Gastrocnemius medialis (tissue), 4 donors: Measurements from ENCODE around the gene FBXO38. TPM values are rescaled to one million over a fixed set of nuclear protein-coding genes. Genes with fewer than 3 reads are reported as not detected.
A peak's percentile ranks its signal among the peaks of the same experiment; 100 is the strongest.

ENCODE experiments used
- ATAC-seq, 2 donors: fragments of 150-250 bp; one replicate each; pipeline ENCODE4 v1.9.1; 2016
- DNase-seq, 2 donors: peaks; one replicate each; pipeline ENCODE4 v3.0.0-alpha.2; 2019
- H3K27ac ChIP-seq, 4 donors: fragments of 200-600 bp; sonication (generic); 1 replicate in 1 of 4; 2 replicates in 3 of 4; pipeline ENCODE4 v1.5.1; 2016 to 2018; ENCODE audit warnings: mild to moderate bottlenecking in 2 of 4, moderate library complexity in 1 of 4
- H3K27me3 ChIP-seq, 3 donors: fragments of 200-600 bp; sonication (generic) in 2 of 3; 1 replicate in 1 of 3; 2 replicates in 2 of 3; pipeline versions ENCODE4 v1.5.1 to v1.6.0; 2016 to 2019; ENCODE audit warnings: mild to moderate bottlenecking in 1 of 3, moderate library complexity in 1 of 3
- H3K36me3 ChIP-seq, 2 donors: fragments of 200-600 bp; sonication (generic) in 1 of 2; one replicate each; pipeline ENCODE4 v1.5.1; 2017 to 2018
- H3K4me1 ChIP-seq, 2 donors: fragments of 200-600 bp; sonication (generic) in 1 of 2; one replicate each; pipeline ENCODE4 v1.5.1; 2016 to 2017; ENCODE audit warnings: mild to moderate bottlenecking in 2 of 2
- H3K4me3 ChIP-seq, 4 donors: fragments of 200-600 bp; sonication (generic) in 3 of 4; 1 replicate in 1 of 4; 2 replicates in 3 of 4; pipeline ENCODE4 v1.5.1; 2016 to 2019; ENCODE audit warnings: mild to moderate bottlenecking in 2 of 4
- H3K9me3 ChIP-seq, 3 donors: fragments of 200-600 bp; sonication (generic) in 2 of 3; 1 replicate in 1 of 3; 2 replicates in 2 of 3; pipeline ENCODE4 v1.5.1; 2016 to 2019
- CTCF ChIP-seq, 5 experiments: fragments of 450-650 bp in 3 of 5; fragments of 200-600 bp in 2 of 5; sonication (generic) in 2 of 5; IDR thresholded peaks in 4 of 5; conservative IDR thresholded peaks in 1 of 5; 1 replicate in 4 of 5; 2 replicates in 1 of 5; pipeline ENCODE4 v1.5.1; 2016 to 2019; ENCODE audit warnings: antibody characterized with exemption in 5 of 5, mild to moderate bottlenecking in 3 of 5, moderate library complexity in 3 of 5
- POLR2A ChIP-seq, 2 donors: fragments of 450-650 bp; IDR thresholded peaks; one replicate each; pipeline ENCODE4 v1.6.1; 2017; ENCODE audit warnings: antibody characterized with exemption in 2 of 2, mild to moderate bottlenecking in 2 of 2, moderate library complexity in 2 of 2
- in situ Hi-C, 4 donors: fragments of 200-750 bp; cut with MboI; loops; one replicate each; pipeline versions ENCODE4 v1.15.0 to v1.8.0; 2017; ENCODE audit warnings: low sequenced_read_pairs in 4 of 4
- intact Hi-C: fragments of 100-400 bp; cut with DNase I; formaldehyde crosslinking; loops from one replicate; pipeline ENCODE4 v1.15.1; 2023; ENCODE audit warnings: low total_unique reads
- total RNA-seq, 4 donors: library from RNA; depleted of rRNA; stranded (reverse); fragments of >200 nt; gene quantifications; one replicate each; pipeline versions ENCODE4 v1.1.0 to v1.2.3, GENCODE V29; 2016

Gene FBXO38
- total RNA-seq, 4 donors from 2014 or later: 31.1 to 49.6 (median 34.1) TPM

GRCh38 chr5:148476302-148476701 is 92.5 kb downstream of the FBXO38 start:
- intact Hi-C loops: no loop called here
- Histone ChIP-seq H3K27ac (no peak overlapping the region), H3K4me3 (no peak overlapping the region), H3K36me3 (no peaks in the 10 kb centered on the region), H3K4me1 (no peaks in the 10 kb centered on the region), H3K9me3 (no peaks in the 10 kb centered on the region), H3K27me3 (no peaks in the 10 kb centered on the region)
- TF ChIP-seq CTCF (IDR thresholded peaks at IDR 0.05 in 4 of 5, conservative IDR thresholded peaks at IDR 0.05 in 1 of 5) (no peak), POLR2A (IDR thresholded peaks at IDR 0.05) (no peak)
- no peak for DNase-seq
- in situ Hi-C loops: no loop called here
- ATAC-seq: no peak

GRCh38 chr5:148477429-148477828 is 93.7 kb downstream of the FBXO38 start:
- Histone ChIP-seq H3K9me3 (no peaks in the 10 kb centered on the region), H3K4me1 (no peaks in the 10 kb centered on the region), H3K4me3 (no peak overlapping the region), H3K27me3 (no peaks in the 10 kb centered on the region), H3K27ac (no peak overlapping the region), H3K36me3 (no peaks in the 10 kb centered on the region)
- TF ChIP-seq CTCF (IDR thresholded peaks at IDR 0.05 in 4 of 5, conservative IDR thresholded peaks at IDR 0.05 in 1 of 5) (no peak), POLR2A (IDR thresholded peaks at IDR 0.05) (no peak)
- DNase-seq (no peak), ATAC-seq (no peak)
- in situ Hi-C loops: no loop called here
- intact Hi-C loops: no loop called here

- in situ Hi-C loops: no loop called here
- H3K27ac ChIP-seq: no peak overlapping the region
- no peak for ATAC-seq
- H3K9me3 ChIP-seq: no peaks in the 10 kb centered on the region
- H3K36me3 ChIP-seq: no peaks in the 10 kb centered on the region
- no peak for TF ChIP-seq CTCF (IDR thresholded peaks at IDR 0.05 in 4 of 5, conservative IDR thresholded peaks at IDR 0.05 in 1 of 5)
- TF ChIP-seq POLR2A (IDR thresholded peaks at IDR 0.05): no peak
- H3K4me1 ChIP-seq: no peaks in the 10 kb centered on the region
- intact Hi-C loops: loop anchor here (2.0 kb wide), 1 partner anchor 37 kb away; no protein-coding TSS in a partner anchor
- no peak for DNase-seq
- H3K27me3 ChIP-seq: no peaks in the 10 kb centered on the region
- H3K4me3 ChIP-seq: no peak overlapping the region
Observed at GRCh38 chr5:148482196-148482595, 98.4 kb downstream of the FBXO38 start.

- no peak overlapping the region for H3K27ac ChIP-seq
- no peaks in the 10 kb centered on the region for H3K4me1 ChIP-seq
- no peaks in the 10 kb centered on the region for H3K9me3 ChIP-seq
- ATAC-seq: peak in 1 of 2 donors; percentile 51
- H3K4me3 ChIP-seq: no peak overlapping the region
- TF ChIP-seq CTCF (IDR thresholded peaks at IDR 0.05 in 4 of 5, conservative IDR thresholded peaks at IDR 0.05 in 1 of 5) (peak in 4 of 5 experiments; percentile 18 to 66 (median 42)), POLR2A (IDR thresholded peaks at IDR 0.05) (no peak)
- DNase-seq: peak in 1 of 2 donors; percentile 17
- in situ Hi-C loops (no loop called here), intact Hi-C loops (loop anchor here (2.0 kb wide), 1 partner anchor 38 kb away; no protein-coding TSS in a partner anchor)
- H3K27me3 ChIP-seq: no peaks in the 10 kb centered on the region
- H3K36me3 ChIP-seq: no peaks in the 10 kb centered on the region
Observed at GRCh38 chr5:148482697-148483462, 99.1 kb downstream of the FBXO38 start.
